ENCODE measurements around the gene TULP4.
"Not testable (repeated sequence)": the region's sequence is repeated elsewhere in the genome, so short reads cannot be mapped to it uniquely, and the experiment has no call there.

TULP4 gene

GRCh38 chr6:158328952-158329351, 16.7 kb downstream of the TULP4 start:
- DNase-seq (ENCODE audit: low read depth in 2 of 2) = no peak

GRCh38 chr6:158329531-158329930, 17.3 kb downstream of the TULP4 start:
- DNase-seq (ENCODE audit: low read depth in 2 of 2) = no peak

DNA sequence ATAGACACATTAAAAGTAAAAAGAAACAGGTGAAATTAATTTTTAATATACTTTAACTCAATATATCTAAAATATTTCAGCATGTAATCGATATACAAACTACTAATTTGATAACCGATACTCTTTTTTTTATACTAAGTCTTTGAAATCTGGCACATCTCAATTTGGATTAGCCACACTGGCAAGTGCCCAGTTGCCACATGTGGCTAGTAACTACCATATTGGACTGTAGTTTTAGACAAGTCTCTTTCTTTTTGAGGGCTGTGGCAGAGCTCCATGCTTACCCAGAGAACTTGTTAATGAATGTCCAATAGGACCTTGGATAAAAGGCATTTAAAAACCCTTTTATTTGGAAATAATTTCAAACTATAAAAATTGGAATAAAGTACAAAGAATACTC, 17.8 kb downstream of the TULP4 start:
- DNase-seq (ENCODE audit: low read depth in 2 of 2) = no peak

DNA sequence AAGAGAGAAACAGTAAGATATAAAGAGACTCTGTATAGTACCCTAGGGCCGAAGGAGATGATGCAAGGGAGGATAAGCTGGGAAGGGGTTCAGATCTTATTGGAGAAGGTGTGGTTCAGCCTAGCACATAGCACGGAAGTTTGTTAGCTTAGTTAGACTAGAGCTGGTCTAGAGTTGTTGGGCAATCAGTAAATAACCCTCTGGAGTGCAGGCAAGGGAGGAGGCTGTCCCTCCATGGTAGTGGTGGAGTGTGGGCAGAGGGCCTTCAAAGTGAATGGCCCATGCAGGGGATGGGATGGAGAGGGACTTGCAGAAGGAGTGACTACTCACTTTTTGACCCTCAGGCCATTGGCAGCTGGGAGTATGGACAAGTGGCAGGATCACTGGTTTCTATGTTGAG, 20.0 kb downstream of the TULP4 start:
- DNase-seq (ENCODE audit: low read depth in 2 of 2) = no peak

- DNase-seq (ENCODE audit: low read depth in 2 of 2) = no peak
Observed at GRCh38 chr6:158333094-158333493, 20.8 kb downstream of the TULP4 start.

GRCh38 chr6:158334534-158334933, 22.3 kb downstream of the TULP4 start:
- DNase-seq (ENCODE audit: low read depth in 2 of 2) = no peak

DNA sequence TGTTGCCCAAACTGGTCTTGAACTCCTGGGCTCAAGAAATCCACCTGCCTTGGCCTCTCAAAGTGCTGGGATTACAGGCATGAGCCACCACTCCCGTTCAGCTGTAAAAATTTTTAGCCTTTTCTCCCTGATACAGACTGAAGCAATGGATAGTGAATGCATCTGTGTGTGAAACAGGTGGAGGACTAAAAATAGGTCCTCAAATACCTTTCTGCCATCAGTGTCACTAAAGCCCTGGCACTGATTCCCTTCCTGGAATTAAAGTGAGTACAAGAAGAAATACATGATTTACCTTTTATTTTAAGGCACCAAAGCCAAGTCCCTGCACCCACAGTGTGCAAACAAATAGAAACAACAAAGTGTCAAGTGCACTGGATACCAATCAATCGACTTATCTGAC, 25.1 kb downstream of the TULP4 start:
- no peak for DNase-seq (ENCODE audit: low read depth in 2 of 2)

DNA sequence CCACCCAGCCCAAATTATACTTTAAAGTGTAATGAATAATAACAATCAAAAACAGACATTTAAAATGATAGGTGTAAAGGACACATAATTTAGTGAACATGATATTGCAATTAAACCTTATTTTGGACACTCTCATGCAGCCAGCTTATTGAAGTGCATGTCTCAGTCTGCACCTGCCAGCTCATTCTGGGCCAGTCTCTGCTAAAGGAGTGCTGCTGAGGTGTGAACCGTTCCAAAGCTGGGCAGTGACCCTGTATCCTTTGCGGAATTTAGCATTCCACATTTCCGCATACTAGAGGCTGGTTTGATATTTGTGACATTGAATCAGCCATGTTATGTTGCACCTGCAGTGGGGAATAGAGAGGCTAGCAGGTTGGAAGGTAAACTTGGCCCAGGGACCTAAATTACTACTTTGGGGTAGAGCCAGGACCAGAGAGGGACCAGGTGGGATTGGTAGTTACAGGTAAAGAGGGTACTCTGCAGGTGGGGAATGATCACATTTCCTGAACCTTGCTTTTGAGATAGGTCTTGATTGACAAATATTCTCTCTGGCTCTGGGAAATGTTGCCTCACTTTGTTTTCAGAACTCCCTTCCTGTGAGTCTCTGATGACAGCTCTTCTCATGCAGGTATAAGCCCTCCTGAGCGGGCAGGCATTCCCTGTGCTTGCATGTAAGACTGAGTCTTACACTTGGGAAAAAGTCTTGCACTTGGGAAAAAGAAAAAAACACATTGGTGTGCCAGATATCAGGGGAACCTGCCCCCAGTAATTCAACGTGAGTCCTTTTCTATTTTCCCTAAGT, 26.2 kb downstream of the TULP4 start:
- no peak for DNase-seq (ENCODE audit: low read depth in 2 of 2)

DNA sequence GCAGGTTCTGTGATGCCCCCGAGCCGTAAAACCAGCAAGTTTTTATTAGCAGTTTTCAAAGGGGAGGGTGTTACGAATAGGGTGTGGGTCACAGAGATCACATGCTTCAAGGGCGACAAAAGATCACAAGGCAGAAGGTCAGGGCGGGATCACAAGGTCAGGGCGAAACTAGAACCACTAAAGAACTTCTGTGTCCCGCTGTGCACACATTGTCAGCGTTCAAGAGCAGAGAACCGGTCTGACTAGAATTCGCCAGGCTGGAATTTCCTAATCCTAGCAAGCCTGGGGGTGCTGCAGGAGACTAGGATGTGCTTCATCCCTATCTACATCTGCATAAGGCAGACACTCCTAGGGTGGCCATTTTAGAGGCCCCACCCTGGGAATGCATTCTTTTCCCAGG, 26.9 kb downstream of the TULP4 start:
- DNase-seq (ENCODE audit: low read depth in 2 of 2) = not testable (repeated sequence)

DNA sequence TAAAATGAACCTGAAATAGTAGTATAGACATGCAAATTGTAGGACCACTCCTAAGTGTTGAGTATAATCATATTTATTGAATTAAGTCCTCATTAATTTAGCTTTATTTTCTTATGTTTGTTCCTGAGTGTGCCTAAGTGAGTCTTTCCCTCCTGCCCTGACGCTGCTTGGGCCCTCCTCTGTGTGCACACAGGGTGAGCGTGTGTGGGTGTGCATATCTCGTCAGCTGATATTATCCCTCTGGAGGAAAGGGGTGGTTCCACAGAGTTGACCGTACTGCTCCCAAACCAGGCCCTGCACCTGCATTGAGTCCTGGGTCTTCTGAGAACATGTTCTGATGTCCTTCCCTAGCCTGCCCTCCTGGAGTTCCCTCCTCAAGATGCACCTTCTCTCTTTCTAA, 28.0 kb downstream of the TULP4 start:
- DNase-seq (ENCODE audit: low read depth in 2 of 2) = no peak

DNA sequence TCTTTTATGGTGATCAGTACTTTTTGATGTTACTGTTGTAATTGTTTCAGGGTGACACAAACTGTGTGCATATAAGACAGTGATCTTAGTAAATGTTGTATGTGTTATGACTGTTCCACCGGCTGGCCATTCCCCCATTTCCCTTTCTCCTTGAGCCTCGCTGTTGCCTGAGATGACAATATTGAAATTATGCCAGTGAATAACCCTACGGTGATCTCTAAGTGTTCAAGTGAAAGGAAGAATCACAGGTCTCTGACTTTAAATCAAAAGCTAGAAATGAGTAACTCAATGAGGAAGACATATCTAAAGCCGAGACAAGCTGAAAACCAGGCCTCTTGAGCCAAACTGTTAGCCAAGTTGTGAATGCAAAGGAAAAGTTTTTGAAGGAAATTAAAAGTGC, 32.3 kb downstream of the TULP4 start:
- no peak for DNase-seq (ENCODE audit: low read depth in 2 of 2)

DNA sequence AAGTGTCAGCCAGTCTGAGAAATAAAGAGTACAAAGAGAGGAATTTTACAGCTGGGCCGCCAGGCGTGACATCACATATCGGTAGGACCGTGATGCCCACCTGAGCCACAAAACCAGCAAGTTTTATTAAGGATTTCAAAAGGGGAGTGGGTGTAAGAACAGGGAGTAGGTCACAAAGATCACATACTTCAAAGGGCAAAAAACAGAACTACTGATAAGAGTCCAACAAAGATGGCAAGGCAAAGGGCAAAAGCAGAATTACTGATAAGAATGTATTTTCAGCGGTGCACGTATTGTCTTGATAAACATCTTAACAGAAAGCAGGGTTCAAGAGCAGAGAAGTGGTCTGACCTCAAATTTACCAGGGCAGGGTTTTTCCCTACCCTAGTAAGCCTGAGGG, 33.2 kb downstream of the TULP4 start:
- DNase-seq (ENCODE audit: low read depth in 2 of 2) = not testable (repeated sequence)

DNA sequence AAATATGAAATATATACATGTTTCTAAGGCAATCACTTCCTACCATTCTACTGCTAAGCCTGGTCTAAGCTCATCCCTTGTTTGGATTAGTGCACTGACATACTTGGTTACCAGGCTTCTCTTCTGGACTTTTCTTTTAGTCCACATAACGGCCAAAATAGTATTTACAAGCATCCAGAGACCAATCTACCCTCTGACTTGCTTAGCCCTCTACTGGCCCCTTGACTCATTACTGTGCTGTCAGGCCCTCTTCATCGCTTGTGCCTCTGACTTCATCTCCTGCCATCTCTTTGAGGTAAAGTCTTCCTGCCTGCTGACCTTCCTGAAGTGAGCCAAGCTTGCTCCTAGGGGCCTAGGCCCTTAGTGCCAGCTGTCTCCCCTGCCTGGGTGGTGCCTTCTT, 35.1 kb downstream of the TULP4 start:
- no peak for DNase-seq (ENCODE audit: low read depth in 2 of 2)

DNA sequence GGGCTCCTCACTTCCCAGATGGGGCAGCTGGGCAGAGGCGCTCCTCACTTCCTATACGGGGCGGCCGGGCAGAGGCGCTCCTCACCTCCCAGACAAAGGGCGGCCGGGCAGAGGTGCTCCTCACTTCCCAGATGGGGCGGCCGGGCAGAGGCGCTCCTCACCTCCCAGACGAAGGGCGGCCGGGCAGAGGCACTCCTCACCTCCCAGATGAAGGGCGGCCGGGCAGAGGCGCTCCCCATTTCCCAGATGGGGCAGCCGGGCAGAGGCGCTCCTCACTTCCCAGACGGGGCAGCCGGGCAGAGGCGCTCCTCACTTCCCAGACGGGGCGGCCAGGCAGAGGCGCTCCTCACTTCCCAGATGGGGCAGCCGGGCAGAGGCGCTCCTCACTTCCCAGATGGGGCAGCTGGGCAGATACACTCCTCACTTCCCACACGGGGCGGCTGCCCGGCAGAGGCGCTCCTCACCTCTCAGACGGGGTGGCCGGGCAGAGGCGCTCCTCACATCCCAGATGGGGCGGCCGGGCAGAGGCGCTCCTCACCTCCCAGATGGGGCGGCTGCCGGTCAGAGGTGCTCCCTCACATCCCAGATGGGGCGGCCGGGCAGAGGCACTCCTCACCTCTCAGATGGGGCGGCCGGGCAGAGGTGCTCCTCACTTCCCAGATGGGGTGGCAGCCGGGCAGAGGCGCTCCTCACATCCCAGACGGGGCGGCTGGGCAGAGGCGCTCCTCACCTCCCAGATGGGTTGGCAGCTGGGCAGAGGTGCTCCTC, 36.7 kb downstream of the TULP4 start:
- not testable (repeated sequence) for DNase-seq (ENCODE audit: low read depth in 2 of 2)

- DNase-seq (ENCODE audit: low read depth in 2 of 2) = not testable (repeated sequence)
Observed at GRCh38 chr6:158349505-158350275, 37.4 kb downstream of the TULP4 start.

DNA sequence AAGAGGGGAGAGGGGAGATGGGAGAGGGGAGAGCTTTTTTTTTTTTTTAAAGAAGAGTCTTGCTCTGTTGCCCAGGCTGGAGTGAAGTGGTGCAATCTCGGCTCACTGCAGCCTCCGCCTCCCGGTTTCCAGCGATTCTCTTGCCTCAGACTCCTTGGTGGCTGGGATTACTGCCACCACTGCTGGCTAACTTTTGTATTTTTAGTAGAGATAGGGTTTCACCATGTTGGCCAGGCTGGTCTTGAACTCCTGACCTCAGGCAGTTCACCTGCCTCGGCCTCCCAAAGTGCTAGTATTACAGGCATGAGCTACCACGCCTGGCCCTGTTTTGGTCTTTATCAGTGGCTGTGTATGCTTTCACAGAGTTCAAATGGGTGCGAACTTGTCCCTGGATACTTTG, 38.5 kb downstream of the TULP4 start:
- not testable (repeated sequence) for DNase-seq (ENCODE audit: low read depth in 2 of 2)

GRCh38 chr6:158353883-158354877, 41.9 kb downstream of the TULP4 start:
- no peak for DNase-seq (ENCODE audit: low read depth in 2 of 2)

GRCh38 chr6:158356586-158357546, 44.6 kb downstream of the TULP4 start:
- DNase-seq (ENCODE audit: low read depth in 2 of 2) = no peak

DNA sequence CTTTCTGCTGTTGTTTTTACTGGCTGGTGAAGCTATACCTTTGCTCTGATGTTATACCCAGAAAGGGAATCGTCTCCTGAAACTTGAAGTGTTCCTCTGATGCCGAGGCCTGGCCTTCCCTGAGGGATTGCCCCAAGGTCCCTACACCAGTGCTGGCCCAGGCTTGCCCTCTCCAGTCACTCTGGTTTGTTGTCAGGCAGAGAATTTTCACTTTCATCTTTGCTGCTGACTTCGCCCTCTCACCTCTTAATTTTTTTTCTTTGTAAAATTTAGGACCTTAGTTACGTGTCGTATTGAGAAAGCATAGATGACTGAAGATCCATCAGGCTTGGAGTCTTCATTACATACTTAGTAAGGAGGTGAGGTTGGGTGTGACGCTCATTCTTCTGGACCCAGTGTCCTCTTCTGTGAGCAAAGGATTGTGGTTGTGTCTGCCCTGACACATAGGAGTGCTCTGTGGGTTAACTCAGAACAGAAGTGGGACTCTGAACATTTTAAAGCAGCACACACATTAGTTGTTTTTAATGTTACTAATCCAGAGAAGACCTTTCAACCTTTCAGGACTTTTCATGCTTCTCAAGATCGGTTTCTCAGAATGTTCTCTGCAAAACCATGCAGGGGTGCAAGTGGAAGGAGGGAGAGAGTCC, 45.4 kb downstream of the TULP4 start:
- no peak for DNase-seq (ENCODE audit: low read depth in 2 of 2)
